GM21367 (cell line): ENCODE results near the gene SLC44A1.

ENCODE experiments used
- ATAC-seq: cut with Tn5 transposase; IDR thresholded peaks from one replicate; pipeline ENCODE4 v1.9.1; 2021; ENCODE audit not compliant: unreplicated experiment

SLC44A1 gene

DNA sequence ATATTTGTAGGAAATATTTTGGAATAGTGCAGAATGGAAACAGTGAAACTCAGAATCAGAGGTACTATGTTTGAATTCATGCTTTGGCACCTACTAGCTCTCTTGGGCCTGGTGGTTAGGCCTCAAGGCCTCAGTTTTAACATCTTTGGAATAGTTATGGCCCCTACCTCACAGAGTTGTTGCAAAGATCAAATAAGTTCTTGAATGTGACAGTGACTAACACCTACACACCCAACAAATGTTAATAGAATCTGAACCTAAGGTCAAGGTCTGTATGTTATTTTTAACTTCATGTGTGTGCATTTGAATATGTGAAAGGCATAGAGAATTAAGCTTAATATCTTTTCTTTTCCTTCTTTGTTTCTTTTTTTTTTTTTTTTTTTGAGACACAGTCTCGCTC, 87.3 kb downstream of the SLC44A1 start:
- ATAC-seq = no peak

DNA sequence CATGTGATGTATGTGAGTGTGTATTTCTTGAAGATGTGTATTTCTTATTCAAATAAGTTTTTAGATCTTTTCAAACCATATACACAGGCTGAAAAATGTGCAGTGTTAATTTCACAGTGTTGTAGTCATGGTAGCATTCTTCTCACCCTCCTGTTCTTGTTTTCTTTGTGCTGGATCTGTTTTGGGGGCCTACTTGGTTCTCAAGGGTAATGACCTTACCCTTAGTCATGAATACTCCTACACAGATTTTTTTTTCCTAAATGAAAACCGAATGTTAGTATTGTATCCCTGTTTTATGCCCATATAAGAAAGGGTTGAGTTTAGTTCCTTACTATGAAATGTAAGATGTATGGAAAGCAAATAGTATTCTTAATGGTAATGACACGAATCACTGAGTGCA, 88.0 kb downstream of the SLC44A1 start:
- ATAC-seq = no peak

DNA sequence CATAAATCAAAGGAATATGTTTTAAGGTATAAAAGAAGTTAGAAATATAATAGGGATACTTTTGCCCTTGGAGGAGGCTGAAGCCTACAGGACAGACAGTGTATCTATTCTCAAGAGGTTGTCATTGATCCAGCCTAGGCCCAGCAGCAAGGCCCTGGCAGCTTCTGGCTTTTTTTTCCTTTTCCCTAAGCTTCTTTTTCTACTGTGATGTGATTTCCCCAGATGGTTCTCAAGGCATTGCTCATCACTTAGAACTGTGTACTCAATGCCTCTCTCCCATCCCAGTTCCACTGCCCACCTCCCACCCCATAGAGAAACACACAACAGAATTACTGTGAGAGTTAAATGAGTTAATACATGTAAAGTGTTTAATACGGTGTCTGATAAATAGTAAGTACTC, 88.6 kb downstream of the SLC44A1 start:
- ATAC-seq = no peak

DNA sequence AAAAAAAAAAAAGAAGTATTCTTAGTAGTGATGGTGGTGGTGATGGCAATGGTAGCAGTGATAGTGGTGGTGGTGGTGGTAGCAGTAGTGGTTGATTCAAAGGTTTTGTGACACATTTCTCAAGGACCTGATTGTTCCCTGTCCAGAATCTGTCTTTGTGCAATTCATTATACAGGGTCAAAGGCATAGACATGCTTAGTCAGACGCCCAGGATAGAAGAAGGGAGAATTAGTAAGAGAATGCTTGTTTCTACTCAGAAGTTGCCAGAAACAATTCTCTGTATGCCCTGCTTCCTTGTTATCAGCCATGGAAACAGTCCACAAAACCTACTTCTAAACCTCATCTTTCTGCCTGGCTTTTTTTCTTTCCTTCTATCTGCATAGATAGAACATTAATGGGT, 89.4 kb downstream of the SLC44A1 start:
- ATAC-seq = no peak

DNA sequence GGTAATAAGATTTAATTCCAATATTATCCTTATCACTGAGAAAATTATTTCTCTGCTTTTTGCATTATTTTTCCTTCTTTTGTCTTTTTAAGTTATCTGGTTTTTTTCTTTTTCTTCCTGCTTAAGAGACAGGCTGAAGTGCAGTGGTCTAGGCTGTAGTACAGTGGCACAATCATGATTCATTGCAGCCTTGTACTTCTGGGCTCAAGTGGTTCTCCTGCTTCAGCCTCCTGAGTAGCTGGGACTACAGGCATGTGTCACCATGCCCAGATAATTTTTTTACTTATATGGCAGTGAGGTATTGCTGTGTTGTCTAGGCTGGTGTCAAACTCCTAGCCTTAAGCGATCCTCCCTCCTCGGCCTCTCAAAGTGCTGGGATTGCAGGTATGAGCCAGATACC, 93.9 kb downstream of the SLC44A1 start:
- ATAC-seq = no peak

DNA sequence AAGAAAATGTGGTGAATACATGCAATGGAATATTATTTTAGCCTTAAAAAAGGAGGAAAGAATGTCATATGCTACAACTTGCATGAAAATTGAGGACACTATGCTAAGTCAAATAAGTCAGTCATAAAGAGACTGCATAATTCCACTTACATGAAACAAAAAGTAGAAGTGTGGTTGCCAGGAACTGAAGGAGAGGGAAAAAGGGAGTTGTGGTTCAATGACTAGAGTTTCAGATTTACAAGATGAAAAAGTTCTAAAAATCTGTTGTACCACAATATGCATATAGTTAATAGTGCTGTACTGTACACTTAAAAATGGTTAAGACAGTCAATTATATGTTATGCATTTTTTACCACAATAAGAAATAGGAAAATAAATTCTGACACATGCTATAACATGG, 95.4 kb downstream of the SLC44A1 start:
- no peak for ATAC-seq

DNA sequence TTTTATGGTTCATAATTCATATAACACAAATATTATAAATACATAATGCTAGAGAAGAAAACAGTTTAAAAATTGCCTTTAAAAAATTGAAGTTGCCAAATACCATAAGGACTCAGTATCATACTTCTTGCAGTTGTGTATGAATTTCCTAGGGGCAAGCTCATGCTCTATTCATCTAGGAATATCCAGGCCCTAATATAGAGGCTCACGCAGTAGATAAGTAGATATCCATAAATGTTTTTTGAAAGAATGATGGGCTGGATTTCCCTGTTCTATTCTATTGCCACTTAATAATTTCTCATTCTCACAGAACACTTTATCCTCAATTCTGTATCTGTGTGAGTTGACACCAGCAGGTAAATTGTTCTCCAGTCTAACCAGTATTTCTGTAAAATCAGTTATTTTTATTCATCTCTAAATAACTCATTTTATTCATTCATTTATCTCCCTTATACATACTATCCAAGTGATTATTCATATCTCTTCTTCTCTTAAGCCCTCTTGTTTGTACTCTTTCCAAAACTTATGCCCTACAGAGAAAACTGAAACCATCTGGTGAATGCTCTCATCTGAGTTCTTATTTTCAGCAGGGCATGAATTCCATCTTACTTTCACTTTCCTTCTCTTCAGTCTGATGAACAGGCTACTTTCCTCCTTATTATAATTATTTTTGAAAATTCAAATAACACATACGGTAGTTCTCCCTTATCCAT, 97.1 kb downstream of the SLC44A1 start:
- ATAC-seq = peak; percentile 83

DNA sequence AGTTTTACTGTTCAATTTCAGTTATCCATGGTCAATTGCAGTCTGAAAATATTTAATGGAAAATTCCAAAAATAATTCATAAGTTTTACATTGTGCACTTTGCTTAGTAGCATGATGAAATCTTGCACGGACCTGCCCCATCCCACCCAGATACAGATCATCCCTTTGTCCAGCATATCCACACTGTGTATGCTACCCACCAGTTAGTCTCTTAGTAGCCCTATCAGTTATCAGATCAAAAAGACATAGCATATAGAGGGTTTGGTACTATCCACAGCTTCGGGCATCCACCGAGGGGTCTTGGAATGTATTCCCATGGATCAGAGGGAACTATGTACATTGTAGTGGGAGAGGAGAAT, 97.7 kb downstream of the SLC44A1 start:
- no peak for ATAC-seq

DNA sequence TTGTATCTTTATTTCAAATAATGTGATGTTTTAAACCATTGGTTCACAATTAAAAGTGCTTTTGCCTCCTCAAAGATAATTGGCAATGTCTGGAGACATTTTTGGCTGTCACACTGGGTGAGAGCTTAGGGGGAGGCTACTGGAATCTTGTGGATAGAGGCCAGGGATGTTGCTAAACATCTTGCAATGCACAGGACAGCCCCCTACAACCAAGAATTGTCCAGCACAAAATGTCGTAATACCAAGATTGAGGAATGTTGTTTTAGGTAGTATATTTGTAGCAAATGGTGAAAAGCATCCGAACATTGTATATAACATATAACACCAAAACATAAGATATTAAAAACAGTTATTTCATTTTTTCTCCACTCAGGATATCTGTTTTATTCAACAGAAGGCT, 99.8 kb downstream of the SLC44A1 start:
- ATAC-seq = no peak

DNA sequence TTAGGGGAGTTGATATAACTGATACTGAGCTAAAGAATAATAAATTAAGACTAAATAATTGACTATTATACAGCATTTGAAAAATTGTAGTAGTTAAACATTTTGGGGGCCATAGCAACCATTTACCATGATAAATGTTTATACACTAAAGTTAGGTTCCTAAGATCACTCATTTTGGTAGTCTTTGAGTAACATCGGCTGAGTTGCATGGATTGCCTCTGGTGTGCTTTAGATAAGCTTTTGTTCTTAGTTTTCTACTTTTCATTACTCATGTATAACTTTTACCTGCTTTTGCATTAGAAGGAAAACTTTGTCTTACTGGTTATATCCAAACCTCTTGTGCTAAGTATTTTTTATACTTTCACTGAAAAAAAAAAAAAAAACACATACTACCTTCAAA, 101.2 kb downstream of the SLC44A1 start:
- ATAC-seq = no peak

DNA sequence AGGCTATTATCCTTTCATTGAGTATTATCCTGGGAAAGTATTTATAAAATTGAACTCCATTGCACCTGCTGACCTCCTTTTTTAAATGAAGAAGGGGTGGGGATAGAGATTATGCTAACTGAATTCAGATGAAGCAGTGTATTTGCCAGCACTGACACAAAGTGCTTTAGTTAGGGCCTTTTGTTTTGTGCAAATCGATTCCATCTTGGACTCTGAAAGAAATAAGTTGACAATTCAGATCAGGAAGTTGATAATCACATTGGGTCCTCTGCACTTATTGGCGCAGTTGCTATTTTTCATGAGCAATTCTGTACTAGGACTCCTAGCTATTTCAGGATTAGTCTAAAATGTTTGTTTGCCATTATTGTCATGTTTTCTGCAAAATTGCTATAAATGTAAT, 101.8 kb downstream of the SLC44A1 start:
- no peak for ATAC-seq

DNA sequence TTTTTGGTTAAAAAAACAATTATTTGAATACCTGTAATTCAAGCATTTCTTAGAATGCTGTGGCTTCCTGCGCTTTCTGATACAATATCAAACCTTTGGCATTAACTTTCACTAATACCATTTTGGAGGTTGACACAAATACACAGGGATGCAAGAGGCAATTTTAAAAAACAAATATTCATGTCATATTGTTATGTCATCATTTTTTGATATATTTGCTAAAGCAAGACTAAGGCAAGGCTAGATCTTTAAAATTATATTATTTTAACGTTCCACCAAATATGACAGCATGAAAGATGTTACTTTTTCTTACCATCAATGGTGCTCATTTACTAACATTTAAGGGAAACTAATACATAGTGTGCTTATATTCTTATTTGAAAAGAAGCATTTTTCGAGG, 110.0 kb downstream of the SLC44A1 start:
- ATAC-seq = no peak

DNA sequence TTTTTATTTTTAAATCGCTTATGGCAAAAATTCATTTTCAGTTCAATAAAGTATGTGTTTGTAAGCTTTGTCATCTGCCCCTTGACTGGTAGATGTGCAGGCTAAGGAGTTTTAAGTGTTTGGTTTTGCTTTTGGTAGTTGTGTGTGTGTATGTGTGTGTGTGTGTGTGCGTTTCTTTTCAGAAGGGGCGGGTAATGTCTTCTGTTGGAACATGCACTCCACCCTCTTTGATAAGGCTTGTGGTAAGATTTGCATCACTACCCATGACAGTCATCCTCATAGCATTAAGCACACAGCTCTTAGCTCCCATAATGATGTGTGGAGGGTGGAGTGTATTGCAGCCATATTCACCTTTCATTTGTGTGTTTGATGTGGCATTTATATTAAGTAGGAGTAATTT, 111.3 kb downstream of the SLC44A1 start:
- ATAC-seq = peak; percentile 49

DNA sequence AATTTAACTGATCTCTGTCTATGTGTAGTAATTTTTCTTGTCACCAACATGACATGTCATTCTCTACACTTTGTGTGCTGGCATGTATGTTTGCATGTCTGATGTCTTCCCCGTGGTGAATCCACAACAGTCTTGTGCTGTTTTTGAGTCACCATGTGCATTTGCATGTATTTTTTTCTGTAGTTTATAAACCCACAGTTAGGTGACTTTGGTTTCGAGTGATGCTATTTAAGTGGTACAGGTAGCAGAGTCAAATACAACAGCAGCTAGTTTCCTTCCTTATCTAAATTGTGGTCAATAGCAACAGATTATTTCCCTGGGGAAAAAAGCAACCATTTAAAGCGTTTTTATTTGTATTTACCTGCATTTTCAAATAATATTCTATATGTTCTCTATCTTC, 113.5 kb downstream of the SLC44A1 start:
- peak; percentile 91 for ATAC-seq

DNA sequence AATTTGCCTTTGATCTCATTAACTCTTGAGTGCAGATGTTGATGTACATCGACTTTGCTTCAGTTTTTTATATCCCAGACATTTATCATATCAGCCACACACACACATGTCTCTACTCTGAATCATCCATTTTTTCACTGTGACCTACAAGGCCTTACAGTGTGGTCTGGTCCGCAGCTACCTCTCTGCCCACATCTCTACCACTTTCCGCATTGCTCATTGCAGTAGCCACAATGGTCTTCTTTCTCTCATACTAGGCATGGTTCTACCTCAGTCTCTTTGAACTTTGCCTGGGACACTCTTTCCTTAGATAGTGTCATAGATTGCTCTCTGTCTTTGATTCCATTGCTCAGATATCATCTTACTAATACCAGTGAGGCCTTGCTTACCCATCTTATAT, 115.4 kb downstream of the SLC44A1 start:
- ATAC-seq = no peak

DNA sequence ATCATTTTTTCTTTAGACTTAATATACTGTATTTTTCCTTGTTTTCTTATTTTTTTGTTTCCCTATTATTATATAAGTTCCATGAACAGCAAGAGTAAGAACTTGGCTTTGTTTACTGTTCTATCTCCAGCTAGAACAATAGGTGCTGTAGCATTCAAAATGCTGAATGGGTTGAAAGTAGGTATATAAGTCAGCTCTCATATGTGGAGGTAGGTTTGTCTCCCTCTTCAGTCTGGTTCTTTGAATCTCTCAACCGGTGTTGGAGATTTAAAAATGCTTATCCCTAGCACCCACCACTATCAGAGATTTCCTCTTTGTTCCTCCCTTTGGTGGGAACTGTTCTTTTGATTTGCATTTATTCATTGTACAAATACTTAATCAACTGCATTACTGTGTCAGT, 115.9 kb downstream of the SLC44A1 start:
- ATAC-seq = no peak

DNA sequence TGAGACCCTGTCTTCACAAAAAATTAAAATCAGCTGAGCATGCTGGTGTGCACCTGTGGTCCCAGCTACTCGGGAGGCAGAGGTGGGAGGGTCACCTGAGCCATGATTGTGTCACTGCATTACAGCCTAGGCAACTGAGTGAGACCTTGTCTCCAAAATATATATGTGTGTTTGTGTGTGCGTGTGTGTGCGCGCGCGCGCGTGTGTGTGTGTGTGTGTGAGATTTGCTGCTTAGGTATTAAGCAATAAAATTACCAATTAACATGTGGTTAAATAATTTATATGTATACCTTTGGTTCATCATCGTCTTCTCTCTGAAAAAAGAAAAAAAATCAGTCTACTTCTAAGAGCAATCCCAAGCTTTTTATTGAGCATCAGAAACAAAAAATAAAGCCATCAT, 117.4 kb downstream of the SLC44A1 start:
- ATAC-seq = no peak

DNA sequence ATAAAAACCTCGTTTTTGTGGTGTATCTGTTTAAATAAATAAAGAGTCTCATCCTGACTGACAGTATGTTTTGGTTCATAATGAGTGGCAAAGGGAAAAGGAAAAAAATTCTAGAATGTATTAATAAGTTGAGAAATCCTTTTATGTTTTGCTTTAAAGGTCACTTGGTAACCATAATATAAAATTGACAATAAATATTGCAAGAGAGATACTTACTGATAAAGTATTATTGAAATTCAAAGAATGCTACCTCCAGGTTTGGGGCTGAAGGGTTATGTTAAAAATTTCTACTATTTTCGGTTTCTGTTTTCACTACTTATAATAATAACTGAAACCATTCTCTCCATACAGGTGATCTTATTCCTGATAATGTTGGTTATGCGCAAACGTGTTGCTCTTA, 118.0 kb downstream of the SLC44A1 start:
- no peak for ATAC-seq

DNA sequence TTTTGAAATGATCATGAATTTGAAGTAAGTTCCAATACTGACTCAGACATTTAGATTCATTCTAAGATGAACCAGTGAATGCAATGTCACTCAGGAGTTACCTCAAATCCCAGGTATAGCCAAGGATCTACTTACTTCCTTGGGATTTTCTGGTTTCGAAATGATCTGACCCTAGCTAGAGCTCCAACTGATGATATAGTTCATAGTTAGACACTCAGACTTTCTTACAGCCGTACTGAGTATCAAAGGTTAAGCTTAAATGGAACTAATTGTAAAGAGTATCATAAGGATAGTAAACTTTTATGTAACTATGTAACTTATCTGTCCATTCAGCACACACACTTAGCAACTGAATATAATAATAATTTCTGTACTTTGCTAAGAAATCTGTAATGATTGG, 119.4 kb downstream of the SLC44A1 start:
- ATAC-seq = no peak

DNA sequence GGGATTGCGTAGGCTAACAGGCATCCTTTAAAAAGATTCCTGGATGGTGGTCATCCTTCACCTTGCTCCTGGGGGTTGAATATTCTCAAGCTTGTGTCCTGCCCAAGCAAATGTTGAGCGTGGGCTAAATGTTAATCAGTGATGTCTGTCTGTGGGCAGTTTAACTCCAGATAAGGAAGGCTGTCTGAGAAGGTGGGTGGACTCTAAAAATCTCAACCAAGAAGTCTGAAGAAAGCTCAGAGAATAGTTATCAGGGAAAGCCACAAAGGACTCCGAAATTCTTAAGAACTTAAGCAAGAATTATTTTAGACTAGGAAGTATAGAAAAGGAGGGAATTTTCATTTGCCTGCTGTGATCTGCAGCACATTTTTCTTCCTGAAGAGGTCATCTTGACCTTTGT, 125.5 kb downstream of the SLC44A1 start:
- no peak for ATAC-seq

DNA sequence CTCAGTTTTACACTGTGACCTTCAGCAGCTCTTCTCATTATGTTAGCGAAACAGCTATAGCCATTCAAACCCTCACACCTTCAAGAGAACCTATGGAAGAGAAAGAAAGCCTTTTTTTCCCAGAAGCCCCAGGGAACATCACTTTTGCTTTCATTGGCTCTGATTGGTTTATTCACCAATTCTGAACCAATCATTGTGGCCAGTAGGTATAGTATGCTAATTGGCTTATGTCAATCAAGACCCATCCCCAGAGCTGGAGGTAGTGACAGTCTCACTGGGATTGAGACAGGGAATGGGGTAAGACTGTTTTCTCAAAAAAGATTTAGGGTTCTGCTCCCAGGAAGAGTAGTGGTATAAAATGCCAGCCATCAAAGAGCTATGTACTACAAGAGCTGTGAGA, 129.3 kb downstream of the SLC44A1 start:
- ATAC-seq = no peak

DNA sequence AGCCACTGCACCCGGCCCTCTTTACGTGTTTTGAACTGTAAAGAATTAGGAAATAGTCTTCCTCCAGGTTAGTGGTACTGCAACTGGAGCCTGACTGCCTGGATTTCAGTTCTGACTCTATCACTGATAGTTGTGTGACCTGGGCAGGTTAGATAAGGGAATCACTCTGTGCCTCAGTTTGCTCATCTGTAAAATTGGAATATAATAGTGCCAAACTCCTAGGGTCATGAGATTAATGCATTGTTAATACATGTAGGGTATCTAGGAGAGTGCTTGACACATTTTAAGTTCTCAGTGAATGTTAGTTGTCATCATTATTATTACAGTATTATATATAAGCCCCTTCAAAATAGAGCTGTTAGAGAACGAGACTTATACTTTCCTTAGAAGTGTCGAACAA, 130.9 kb downstream of the SLC44A1 start:
- ATAC-seq = no peak

DNA sequence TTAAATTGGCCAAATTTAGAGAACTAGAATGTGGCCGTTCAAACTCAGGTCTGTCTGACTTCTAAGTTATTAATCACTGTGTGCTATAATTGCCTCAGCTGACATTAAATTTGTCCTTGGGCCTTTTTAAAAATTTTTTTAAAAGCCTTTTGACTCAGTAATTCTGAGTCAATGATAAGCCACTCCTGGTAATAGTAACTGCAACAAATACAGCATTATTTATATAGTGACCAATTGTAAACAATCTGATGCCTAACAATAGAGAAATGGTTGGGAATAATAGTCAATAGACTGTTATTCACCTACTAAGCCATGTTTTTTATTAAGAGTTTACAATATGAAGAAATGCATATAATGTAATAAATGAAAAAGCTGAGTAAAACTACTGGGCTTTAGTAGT, 132.4 kb downstream of the SLC44A1 start:
- no peak for ATAC-seq
